Left lung (tissue), 10 donors: Measurements from ENCODE around the gene HOXD10. TPM values are rescaled to one million over a fixed set of nuclear protein-coding genes. Genes with fewer than 3 reads are reported as not detected.

Source experiments
- ATAC-seq: fragments of 200-7000 bp; cut with Tn5 transposase; one replicate; pipeline ENCODE4 v1.9.1; 2020; ENCODE audit warnings: moderate library complexity
- DNase-seq, 4 donors: peaks; one replicate each; pipeline ENCODE4 v3.0.0-alpha.2; 2013 to 2020
- H3K27ac ChIP-seq, 2 donors: fragments of 200-600 bp; sonication (generic) in 1 of 2; one replicate each; pipeline versions ENCODE4 v1.5.0 to v1.8.0; 2020 to 2021
- H3K27me3 ChIP-seq, 2 donors: fragments of 200-600 bp; sonication (generic) in 1 of 2; one replicate each; pipeline versions ENCODE4 v1.5.0 to v1.8.0; 2020 to 2021
- H3K36me3 ChIP-seq, 2 donors: fragments of 200-600 bp; sonication (generic) in 1 of 2; one replicate each; pipeline versions ENCODE4 v1.5.0 to v1.8.0; 2020 to 2021
- H3K4me1 ChIP-seq, 2 donors: fragments of 200-600 bp; one replicate each; pipeline ENCODE4 v1.8.0; 2021
- H3K4me3 ChIP-seq, 2 donors: fragments of 200-600 bp; sonication (generic) in 1 of 2; one replicate each; pipeline versions ENCODE4 v1.5.0 to v1.8.0; 2020 to 2021; ENCODE audit warnings: mild to moderate bottlenecking in 1 of 2
- H3K9me3 ChIP-seq, 2 donors: fragments of 200-600 bp; sonication (generic) in 1 of 2; one replicate each; pipeline versions ENCODE4 v1.5.0 to v1.8.0; 2020 to 2021
- CTCF ChIP-seq, 2 donors: fragments of 200-600 bp; sonication (generic) in 1 of 2; IDR thresholded peaks; one replicate each; pipeline versions ENCODE4 v1.5.0 to v1.8.0; 2021; ENCODE audit warnings: antibody characterized with exemption in 2 of 2
- intact Hi-C, 2 donors: fragments of 100-400 bp; cut with DNase I; formaldehyde crosslinking; loops; one replicate each; pipeline versions ENCODE4 v1.11.2 to v1.14.2; 2022
- polyA plus RNA-seq, 6 donors: library from polyadenylated mRNA; unstranded; fragments of 120-200 nt; gene quantifications; one replicate each; pipeline ENCODE4 v1.2.1, GENCODE V29; 2013; ENCODE audit not compliant: insufficient read length in 6 of 6
- total RNA-seq, 2 donors: library from RNA; stranded (reverse); fragmentation: NEBNext Ultra II Directional; extraction: Animal tissue kit (Norgen Biotek cat#: 25700); gene quantifications; one replicate each; pipeline ENCODE4 v1.2.1, GENCODE V29; 2021
- donor health status: DM: no; HTN: yes; CAD: no.
- donor health status: DM: no; HTN: no; CAD: no.

The HOXD10 gene
- total and polyA plus RNA-seq, 8 donors = 0.31 to 1.5 (median 0.44) TPM; not detected in 2

- intact Hi-C loops = no loop called here
- DNase-seq (peak in 1 of 4 donors; percentile 57), ATAC-seq (no peak)
These were observed 5.6 kb downstream of the HOXD10 start for GRCh38 chr2:176122052-176122682.

GRCh38 chr2:176122683-176123410, 6.3 kb downstream of the HOXD10 start, which contains the start of gene HOXD9:
HOXD9 (plus strand) TSS chr2:176122719; CDS start chr2:176122769, 50 bp downstream.
- intact Hi-C loops = no loop called here
- Histone ChIP-seq H3K27me3 (peaks cover 96 to 100% of the 10 kb centered on the region in 2 donors), H3K27ac (no peak within 1 kb of the TSS), H3K4me3 (peak within 1 kb of the TSS; percentile 0 to 30), H3K4me1 (peaks cover 0 to 20% of the 10 kb centered on the region in 2 donors), H3K9me3 (no peaks in the 10 kb centered on the region), H3K36me3 (no peaks in the 10 kb centered on the region)
- no peak for TF ChIP-seq CTCF (IDR thresholded peaks at IDR 0.05)
- DNase-seq = peak in 1 of 4 donors; percentile 81
- ATAC-seq = peak; percentile 36

More at GRCh38 chr2:176122052-176122682, 5.6 kb downstream of the HOXD10 start:
- no peak for TF ChIP-seq CTCF (IDR thresholded peaks at IDR 0.05)
- no peaks in the 10 kb centered on the region for H3K9me3 ChIP-seq
- H3K4me1 ChIP-seq = peaks cover 0 to 20% of the 10 kb centered on the region in 2 donors
- no peak overlapping the region for H3K27ac ChIP-seq
- H3K4me3 ChIP-seq = peak overlapping the region; percentile 0 to 30
- H3K36me3 ChIP-seq = no peaks in the 10 kb centered on the region
- peaks cover 99 to 100% of the 10 kb centered on the region in 2 donors for H3K27me3 ChIP-seq

GRCh38 chr2:176123411-176124109, 7.0 kb downstream of the HOXD10 start:
- ATAC-seq = no peak
- DNase-seq = peak in 1 of 4 donors; percentile 51
- Histone ChIP-seq H3K27me3 (peaks cover 96 to 100% of the 10 kb centered on the region in 2 donors), H3K27ac (no peak overlapping the region), H3K4me3 (no peak overlapping the region), H3K4me1 (peaks cover 0 to 23% of the 10 kb centered on the region in 2 donors), H3K36me3 (no peaks in the 10 kb centered on the region), H3K9me3 (no peaks in the 10 kb centered on the region)
- intact Hi-C loops = no loop called here
- TF ChIP-seq CTCF (IDR thresholded peaks at IDR 0.05) = no peak

- DNase-seq (peak in 1 of 4 donors; percentile 72), ATAC-seq (no peak)
- intact Hi-C loops = no loop called here
- Histone ChIP-seq H3K27ac (no peak overlapping the region), H3K27me3 (peaks cover 97 to 100% of the 10 kb centered on the region in 2 donors), H3K36me3 (no peaks in the 10 kb centered on the region), H3K9me3 (no peaks in the 10 kb centered on the region), H3K4me3 (no peak overlapping the region), H3K4me1 (peaks cover 0 to 30% of the 10 kb centered on the region in 2 donors)
- TF ChIP-seq CTCF (IDR thresholded peaks at IDR 0.05) = no peak
These were observed 7.8 kb downstream of the HOXD10 start for GRCh38 chr2:176124110-176124946.
